OCI-LY7 (cell line): ENCODE data around the gene DPH7.

Experiments used
- CTCF ChIP-seq: fragments of 200-600 bp; sonication (generic); conservative IDR thresholded peaks from 2 replicates; pipeline ENCODE4 v1.5.1; 2014; ENCODE audit warnings: mild to moderate bottlenecking, antibody characterized with exemption, low read length, moderate library complexity, mixed read lengths
- EZH2phosphoT487 ChIP-seq: fragments of 200-600 bp; sonication (generic); IDR thresholded peaks from 2 replicates; pipeline ENCODE4 v1.6.1; 2018; ENCODE audit warnings: low read depth, borderline replicate concordance, mild to moderate bottlenecking, mixed run types, antibody characterized with exemption, low read length, moderate library complexity, mixed read lengths

GRCh38 chr9:137574192-137574591 is 4.5 kb downstream of the DPH7 start:
- TF ChIP-seq CTCF (no peak), EZH2phosphoT487 (no peak)
